B cell (primary cell): ENCODE data around the gene DDX20. TPM values are rescaled to one million over a fixed set of nuclear protein-coding genes. Genes with fewer than 3 reads are reported as not detected.

Source experiments
- ATAC-seq: fragments of 200-7000 bp; cut with Tn5 transposase; one replicate; pipeline ENCODE4 v1.10.0; 2021; ENCODE audit warnings: low read depth, mild to moderate bottlenecking, moderate number of reproducible peaks, moderate library complexity
- CTCF ChIA-PET: fragments of 350-600 bp; sonication (Branson Sonifier 250); formaldehyde crosslinking; loops from one replicate; lab custom pipeline; 2021; ENCODE audit warnings: antibody characterized with exemption, inconsistent platforms; lab: Charles Lee
- POLR2A ChIA-PET: fragments of 350-600 bp; sonication (Branson Sonifier 250); formaldehyde crosslinking; loops from one replicate; lab custom pipeline; 2021; ENCODE audit warnings: antibody characterized with exemption; lab: Charles Lee
- DNase-seq: peaks from one replicate; pipeline ENCODE4 v3.0.0; 2013
- H2AFZ ChIP-seq: 2 replicates; pipeline ENCODE4 v1.6.1; 2012; ENCODE audit warnings: mild to moderate bottlenecking, low read depth, low read length; ENCODE audit not compliant: insufficient read depth, poor library complexity, severe bottlenecking
- H3K27ac ChIP-seq, 2 donors: 1 replicate in 1 of 2; 2 replicates in 1 of 2; pipeline ENCODE4 v1.5.1; 2012 to 2013; ENCODE audit warnings: low read length in 2 of 2, mild to moderate bottlenecking in 2 of 2, moderate library complexity in 1 of 2
- H3K27me3 ChIP-seq, 4 experiments: fragments of 200-600 bp in 1 of 4; sonication (generic) in 1 of 4; replicated peaks in 1 of 4; 1 replicate in 2 of 4; 2 replicates in 2 of 4; pipeline versions ENCODE4 v1.6.1 to v1.7.0; 2013 to 2016; ENCODE audit warnings: low read length in 3 of 4, mild to moderate bottlenecking in 2 of 4, mixed read lengths in 1 of 4, moderate library complexity in 1 of 4; ENCODE audit not compliant: insufficient read depth in 4 of 4, control insufficient read depth in 3 of 4; ENCODE audit errors: control extremely low read depth in 1 of 4
- H3K36me3 ChIP-seq, 2 experiments: replicated peaks in 1 of 2; 1 replicate in 1 of 2; 2 replicates in 1 of 2; pipeline versions ENCODE4 v1.6.1 to v1.7.1; 2013; ENCODE audit warnings: low read length in 1 of 2; ENCODE audit not compliant: insufficient read depth in 2 of 2, control insufficient read depth in 1 of 2; ENCODE audit errors: control extremely low read depth in 1 of 2, extremely low read depth in 1 of 2
- H3K4me1 ChIP-seq, 2 donors: fragments of 200-600 bp in 1 of 2; sonication (generic) in 1 of 2; 1 replicate in 1 of 2; 2 replicates in 1 of 2; pipeline versions ENCODE4 v1.5.1 to v1.6.1; 2013 to 2017; ENCODE audit warnings: low read length in 2 of 2; ENCODE audit not compliant: control insufficient read depth in 2 of 2, insufficient read depth in 2 of 2
- H3K4me2 ChIP-seq: replicated peaks from 2 replicates; pipeline ENCODE3; 2012; ENCODE audit warnings: mild to moderate bottlenecking, low read depth, low read length; ENCODE audit not compliant: poor library complexity, severe bottlenecking
- H3K4me3 ChIP-seq, 5 experiments: fragments of 200-600 bp in 1 of 5; sonication (generic) in 1 of 5; 1 replicate in 3 of 5; 2 replicates in 2 of 5; pipeline versions ENCODE4 v1.5.1 to v1.7.0; 2011 to 2016; ENCODE audit warnings: low read length in 4 of 5, mild to moderate bottlenecking in 4 of 5, low read depth in 2 of 5, control low read depth in 1 of 5, moderate library complexity in 1 of 5; ENCODE audit not compliant: insufficient read depth in 1 of 5; ENCODE audit errors: control extremely low read depth in 1 of 5, extremely low read depth in 1 of 5
- H3K79me2 ChIP-seq: fragments of 200-600 bp; sonication (generic); one replicate; pipeline ENCODE4 v1.6.0; 2016; ENCODE audit warnings: low read length; ENCODE audit not compliant: control insufficient read depth, insufficient read depth
- H3K9ac ChIP-seq: fragments of 200-600 bp; sonication (generic); 2 replicates; pipeline ENCODE4 v1.6.1; 2017; ENCODE audit warnings: mild to moderate bottlenecking, low read length, moderate library complexity
- H3K9me3 ChIP-seq, 3 donors: one replicate each; pipeline versions ENCODE4 v1.6.1 to v1.7.1; 2013; ENCODE audit warnings: low read length in 2 of 3; ENCODE audit not compliant: control insufficient read depth in 2 of 3, insufficient read depth in 1 of 3; ENCODE audit errors: control extremely low read depth in 1 of 3
- H4K20me1 ChIP-seq: 2 replicates; pipeline ENCODE4 v1.6.0; 2012; ENCODE audit warnings: mild to moderate bottlenecking, low read length; ENCODE audit not compliant: insufficient read depth, control insufficient read depth, poor library complexity, severe bottlenecking
- H3K27ac Mint-ChIP-seq: one replicate; pipeline ENCODE4 v1.8.0; 2021; ENCODE audit warnings: mixed read lengths
- H3K27me3 Mint-ChIP-seq: one replicate; pipeline ENCODE4 v1.8.0; 2021; ENCODE audit warnings: mixed read lengths
- H3K4me1 Mint-ChIP-seq: one replicate; pipeline ENCODE4 v1.8.0; 2021; ENCODE audit warnings: mixed read lengths
- H3K4me3 Mint-ChIP-seq: one replicate; pipeline ENCODE4 v1.8.0; 2021; ENCODE audit warnings: mixed read lengths
- H3K9me3 Mint-ChIP-seq: one replicate; pipeline ENCODE4 v1.8.0; 2022; ENCODE audit warnings: mixed read lengths; ENCODE audit not compliant: insufficient read depth
- CTCF ChIP-seq: fragments of 200-600 bp; IDR thresholded peaks from one replicate; pipeline ENCODE4 v1.8.0; 2022; ENCODE audit warnings: antibody characterized with exemption, mild to moderate bottlenecking
- EZH2 ChIP-seq: IDR thresholded peaks from 2 replicates; pipeline ENCODE4 v1.6.1; 2012; ENCODE audit warnings: borderline replicate concordance, low read depth, mild to moderate bottlenecking, moderate library complexity, low read length; ENCODE audit not compliant: insufficient read depth, poor library complexity, severe bottlenecking
- WGBS: methylation state at CpG from one replicate; pipeline ENCODE4 v1.1.5; 2013; ENCODE audit warnings: missing lambda C conversion rate; ENCODE audit not compliant: insufficient coverage; 5-methylcytosine and 5-hydroxymethylcytosine counted together
- intact Hi-C: fragments of 100-400 bp; cut with micrococcal nuclease; formaldehyde crosslinking; loops from one replicate; pipeline ENCODE4 v1.10.0; 2022
- polyA plus RNA-seq: library from polyadenylated mRNA; depleted of rRNA; stranded (reverse); fragments of >200 nt; gene quantifications from 2 replicates; pipeline ENCODE4 v1.2.3, GENCODE V29; 2012
- total RNA-seq, 2 donors: library from RNA; stranded (reverse); fragments of 120-200 nt in 1 of 2; gene quantifications; 1 replicate in 1 of 2; 2 replicates in 1 of 2; pipeline versions ENCODE4 v1.2.3 to v1.2.4, GENCODE V29; 2013 to 2022

Gene DDX20
- total and polyA plus RNA-seq, 2 donors (not counting 1 experiment from before 2014, with no cell fraction given): 5.7 to 24.6 TPM

GRCh38 chr1:111789142-111789541, 33.4 kb downstream of the DDX20 start:
- Mint-ChIP-seq H3K9me3 (no peaks in the 10 kb centered on the region), H3K4me1 (peaks cover 22% of the 10 kb centered on the region), H3K4me3 (no peak overlapping the region), H3K27me3 (peaks cover 46% of the 10 kb centered on the region), H3K27ac (no peak overlapping the region)
- 97% methylated on average over 5 of the region's 5 CpGs for WGBS
- no peaks in the 10 kb centered on the region for H3K36me3 ChIP-seq
- H3K9me3 ChIP-seq: no peaks in the 10 kb centered on the region
- DNase-seq (no peak), ATAC-seq (no peak)
- H3K9ac ChIP-seq: no peak overlapping the region
- ChIA-PET CTCF (interaction anchor here (1.0 to 2.5 kb wide), 5 partner anchors 8 to 582 kb away, joined by 3 to 8 read pairs (median 6); no protein-coding TSS in a partner anchor), POLR2A (no interaction called here)
- no peaks in the 10 kb centered on the region for H3K79me2 ChIP-seq
- intact Hi-C loops: no loop called here
- peaks cover 13 to 26% of the 10 kb centered on the region in 2 donors for H3K4me1 ChIP-seq
- no peak overlapping the region for H2AFZ ChIP-seq
- TF ChIP-seq EZH2: no peak
- no peak for TF ChIP-seq CTCF
- no peak overlapping the region for H3K4me2 ChIP-seq
- no peak overlapping the region for H3K4me3 ChIP-seq
- H3K27me3 ChIP-seq: peaks cover 0 to 29% (median 11%) of the 10 kb centered on the region in 4 experiments
- H3K27ac ChIP-seq: no peak overlapping the region
- no peaks in the 10 kb centered on the region for H4K20me1 ChIP-seq

GRCh38 chr1:111789666-111790316, 34.1 kb downstream of the DDX20 start:
- Histone ChIP-seq H3K4me3 (no peak overlapping the region), H3K79me2 (no peaks in the 10 kb centered on the region), H3K9ac (no peak overlapping the region), H3K27me3 (peaks cover 0 to 25% (median 12%) of the 10 kb centered on the region in 4 experiments), H4K20me1 (no peaks in the 10 kb centered on the region), H2AFZ (no peak overlapping the region), H3K4me1 (peaks cover 13 to 26% of the 10 kb centered on the region in 2 donors), H3K4me2 (no peak overlapping the region), H3K36me3 (no peaks in the 10 kb centered on the region), H3K9me3 (no peaks in the 10 kb centered on the region), H3K27ac (no peak overlapping the region)
- CTCF ChIA-PET: interaction anchor here (1.5 to 2.5 kb wide), 4 partner anchors 24 to 582 kb away, joined by 4 to 8 read pairs (median 6); no protein-coding TSS in a partner anchor
- peaks cover 41% of the 10 kb centered on the region for H3K27me3 Mint-ChIP-seq
- WGBS: no CpG with 5 or more reads among the region's 2 CpGs
- DNase-seq (no peak), ATAC-seq (no peak)
- no peak for TF ChIP-seq EZH2
- no peak for TF ChIP-seq CTCF
- POLR2A ChIA-PET: interaction anchor here (0.6 to 0.7 kb wide), 2 partner anchors 308 to 556 kb away, joined by 3 to 8 read pairs; no protein-coding TSS in a partner anchor
- H3K9me3 Mint-ChIP-seq: no peaks in the 10 kb centered on the region
- intact Hi-C loops: loop anchor here (1.0 kb wide), 1 partner anchor 580 kb away; no protein-coding TSS in a partner anchor
- H3K4me3 Mint-ChIP-seq: no peak overlapping the region
- H3K4me1 Mint-ChIP-seq: peaks cover 23% of the 10 kb centered on the region
- no peak overlapping the region for H3K27ac Mint-ChIP-seq
